ENCODE data around the gene AP3S2. TPM values are rescaled to one million over a fixed set of nuclear protein-coding genes. Genes with fewer than 3 reads are reported as not detected.

Gene AP3S2
- total and polyA plus RNA-seq, 2 of the 13 experiments (the other 11 are each of a cell fraction or from before 2014, with no cell fraction given): 17.6 to 44.4 TPM

GRCh38 chr15:89805241-89806209 is 88.3 kb downstream of the AP3S2 start:
- peak overlapping the region; percentile 86 for H3K27ac ChIP-seq (ENCODE audit: extremely low read length, insufficient read depth, low read length)
- no peak for DNase-seq (ENCODE audit: low spot score)
- in situ Hi-C loops (cut with HindIII; ENCODE audit: extremely low pct_ligation_motif_present, low pct_unique_long_range_greater_than_20kb): no loop called here
- H3K9ac ChIP-seq (ENCODE audit: insufficient read depth, low read depth, low read length): peak overlapping the region; percentile 44
- peak overlapping the region in 1 of 3 experiments; percentile 22; a peak in 1 of 6 replicates for H3K4me3 ChIP-seq (replicated peaks in 1 of 3; ENCODE audit: insufficient read depth in 1 of 3, low read depth in 2 of 3, low read length in 3 of 3)
- WGBS (ENCODE audit: low lambda C conversion rate): 97% methylated on average over 22 of the region's 29 CpGs
- H2AFZ ChIP-seq (ENCODE audit: low read length): no peak overlapping the region
- peaks cover 65% of the 10 kb centered on the region for H3K4me1 ChIP-seq (ENCODE audit: insufficient read depth, low read length)
- no peak for FAIRE-seq
- peaks cover 18% of the 10 kb centered on the region for H3K79me2 ChIP-seq (ENCODE audit: insufficient read depth, low read length)
- intact Hi-C loops (cut with micrococcal nuclease; ENCODE audit: unreplicated experiment): loop anchor here (2.0 to 5.0 kb wide), 2 partner anchors 21 to 72 kb away; no protein-coding TSS in a partner anchor
- no peaks in the 10 kb centered on the region for H3K9me3 ChIP-seq (ENCODE audit: low read length)
- H3K4me2 ChIP-seq (ENCODE audit: low read depth, low read length): peak overlapping the region; percentile 57
- CTCF ChIA-PET (ENCODE audit: low intra/inter-chr PET ratio, low total read pairs): no interaction called here
- H3K27me3 ChIP-seq (ENCODE audit: control insufficient read depth in 1 of 2, insufficient read depth in 2 of 2, low read length in 2 of 2): no peaks in the 10 kb centered on the region
- ATAC-seq: no peak
- H3K36me3 ChIP-seq (replicated peaks in 1 of 2; ENCODE audit: control insufficient read depth in 1 of 2, insufficient read depth in 2 of 2, low read length in 2 of 2): peaks cover 34 to 57% of the 10 kb centered on the region in 2 experiments
- BruUV-seq (replicated peaks): no TSS peak
- POLR2A ChIA-PET: interaction anchor here (1.4 to 2.1 kb wide), 6 partner anchors 10 to 70 kb away, joined by 3 to 14 read pairs (median 8); partner anchors contain the start of gene ANPEP
- no peaks in the 10 kb centered on the region; the same call in 1 of the 2 replicates for H4K20me1 ChIP-seq (ENCODE audit: insufficient read depth, low read length)
- TF ChIP-seq ZNF253 (CRISPR knock-in tag; IDR thresholded peaks at IDR 0.05; ENCODE audit: borderline replicate concordance) (no peak), AGO2 (optimal IDR thresholded peaks at IDR 0.05; ENCODE audit: low read depth, low read length) (peak; percentile 18), ZNF660 (CRISPR knock-in tag; IDR thresholded peaks at IDR 0.05; ENCODE audit: borderline replicate concordance, low read depth) (no peak), ZNF746 (CRISPR knock-in tag; IDR thresholded peaks at IDR 0.05) (no peak), MXD1 (CRISPR knock-in tag; IDR thresholded peaks at IDR 0.05) (no peak), ZNF546 (CRISPR knock-in tag; conservative IDR thresholded peaks at IDR 0.05) (no peak), RXRA (CRISPR knock-in tag; IDR thresholded peaks at IDR 0.05) (0 out of 2 replicates have a peak, but pooled peaks have one; percentile 13), BCL3 (CRISPR knock-in tag; IDR thresholded peaks at IDR 0.05) (no peak), KAT7 (CRISPR knock-in tag; IDR thresholded peaks at IDR 0.05; ENCODE audit: borderline replicate concordance) (no peak), POGK (CRISPR knock-in tag; conservative IDR thresholded peaks at IDR 0.05) (0 out of 2 replicates have a peak, but pooled peaks have one; percentile 6), CSRNP1 (CRISPR knock-in tag; IDR thresholded peaks at IDR 0.05) (no peak), GABPA (IDR thresholded peaks at IDR 0.05; ENCODE audit: low read depth, low read length) (no peak), GABPA (CRISPR knock-in tag; IDR thresholded peaks at IDR 0.05; ENCODE audit: low read depth) (no peak), RFXAP (CRISPR knock-in tag; IDR thresholded peaks at IDR 0.05; ENCODE audit: borderline replicate concordance) (no peak), NFKBIZ (CRISPR knock-in tag; IDR thresholded peaks at IDR 0.05) (no peak), DNMT1 (CRISPR knock-in tag; IDR thresholded peaks at IDR 0.05) (no peak), RELA (CRISPR knock-in tag; IDR thresholded peaks at IDR 0.05) (no peak)

Data from HepG2 (cell line).